NCI-H748 (cell line): ENCODE data around the gene BTBD7.

Experiments
- DNase-seq: peaks from one replicate; lab custom pipeline; 2025; ENCODE audit not compliant: unreplicated experiment; lab: John Stamatoyannopoulos, UW

The BTBD7 gene

GRCh38 chr14:93200553-93200952 lies 132.3 kb downstream of the BTBD7 start:
- DNase-seq, result no peak

- DNase-seq, result no peak
Measured at GRCh38 chr14:93199031-93199430, 133.8 kb downstream of the BTBD7 start.

DNA sequence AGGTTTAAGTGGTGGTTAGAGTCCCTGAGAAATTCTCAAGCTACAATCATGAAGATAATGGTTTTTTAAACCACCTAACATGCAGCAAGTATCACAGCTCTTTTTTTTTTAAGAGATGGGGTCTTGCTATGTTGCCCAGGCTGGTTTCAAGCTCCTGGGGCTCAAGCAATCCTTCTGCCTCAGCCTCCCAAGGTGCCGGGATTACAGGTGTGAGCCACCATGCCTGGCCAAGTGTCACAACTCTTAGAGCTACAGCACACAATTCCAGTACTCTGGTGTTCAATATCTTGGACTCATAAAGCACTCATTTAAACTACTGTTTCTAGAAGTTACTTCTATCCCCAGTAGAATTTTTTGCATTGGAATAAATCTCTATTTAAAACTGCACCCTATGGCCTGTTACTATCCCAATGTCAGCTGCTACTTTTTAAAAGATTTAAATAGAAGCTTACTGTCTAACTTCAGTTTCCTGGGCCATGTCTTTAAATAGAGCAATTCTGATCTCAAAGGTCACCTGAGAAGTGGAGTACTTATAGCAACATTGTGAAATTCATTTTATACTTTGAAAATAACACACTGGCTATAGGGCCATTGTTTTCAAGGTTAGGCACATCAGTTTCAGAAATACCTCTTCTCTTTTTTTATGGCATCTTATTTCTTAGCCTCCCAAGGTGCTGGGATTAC lies 137.4 kb downstream of the BTBD7 start:
- DNase-seq, result no peak
